Activated CD4-positive, alpha-beta T cell treated with anti-CD3 and anti-CD28 coated beads, Interleukin-2, amount 50 U/mL, for 48 hours (primary cell): ENCODE results near the gene UGT1A1.

Experiments
- DNase-seq, 2 experiments: peaks; one replicate each; pipeline ENCODE4 v3.0.0-alpha.2; 2020

UGT1A1 gene

DNA sequence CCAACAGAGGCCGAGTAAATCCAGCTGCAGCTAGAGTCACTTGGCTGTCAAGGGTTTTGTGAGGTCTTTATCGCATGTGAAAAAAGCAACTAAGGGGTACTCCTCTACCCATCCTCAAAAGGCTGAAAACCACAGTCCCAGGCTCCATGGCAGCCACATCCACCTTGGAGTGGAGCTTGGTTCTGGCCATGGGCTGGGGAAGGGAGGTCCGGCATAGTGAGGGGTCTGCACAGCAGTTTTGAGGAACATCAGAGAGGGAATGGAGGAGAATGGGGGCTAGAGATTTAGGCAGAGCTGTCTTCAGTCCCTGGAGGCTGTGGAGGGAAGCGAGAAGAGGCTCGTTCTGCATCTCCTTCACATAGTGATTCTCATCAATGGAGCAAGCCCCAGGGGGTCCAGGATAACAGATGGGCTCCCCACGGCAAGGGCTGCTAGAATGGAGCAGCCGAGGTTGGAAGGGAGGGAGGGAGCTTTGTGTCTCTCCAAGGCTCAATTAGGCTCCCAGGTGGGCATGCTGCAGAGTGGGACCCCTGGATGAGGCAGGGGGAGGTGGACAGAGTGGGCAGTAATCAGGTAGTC lies 39.1 kb downstream of the UGT1A1 start:
- no peak for DNase-seq

GRCh38 chr2:233799716-233800115 lies 39.6 kb downstream of the UGT1A1 start:
- no peak for DNase-seq

DNA sequence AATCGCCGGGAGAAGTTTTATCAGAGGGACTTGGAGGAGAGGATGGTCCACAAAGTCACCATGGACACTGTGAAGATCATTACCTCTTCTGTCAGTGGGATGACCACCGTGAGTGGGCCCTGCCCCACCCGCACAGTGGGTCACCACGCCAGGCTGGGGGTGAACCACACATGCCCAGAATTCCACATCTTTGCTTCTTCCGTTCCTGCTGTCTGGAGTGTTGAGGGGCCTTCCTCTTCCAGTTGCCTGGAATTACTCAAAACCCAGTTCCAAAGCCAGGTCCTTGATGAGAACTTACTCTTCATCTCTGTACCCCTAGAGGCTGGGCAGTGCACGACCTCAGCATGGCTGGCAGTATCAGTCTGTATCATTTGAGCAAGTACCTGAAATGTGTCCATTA lies 40.1 kb downstream of the UGT1A1 start:
- no peak for DNase-seq

DNA sequence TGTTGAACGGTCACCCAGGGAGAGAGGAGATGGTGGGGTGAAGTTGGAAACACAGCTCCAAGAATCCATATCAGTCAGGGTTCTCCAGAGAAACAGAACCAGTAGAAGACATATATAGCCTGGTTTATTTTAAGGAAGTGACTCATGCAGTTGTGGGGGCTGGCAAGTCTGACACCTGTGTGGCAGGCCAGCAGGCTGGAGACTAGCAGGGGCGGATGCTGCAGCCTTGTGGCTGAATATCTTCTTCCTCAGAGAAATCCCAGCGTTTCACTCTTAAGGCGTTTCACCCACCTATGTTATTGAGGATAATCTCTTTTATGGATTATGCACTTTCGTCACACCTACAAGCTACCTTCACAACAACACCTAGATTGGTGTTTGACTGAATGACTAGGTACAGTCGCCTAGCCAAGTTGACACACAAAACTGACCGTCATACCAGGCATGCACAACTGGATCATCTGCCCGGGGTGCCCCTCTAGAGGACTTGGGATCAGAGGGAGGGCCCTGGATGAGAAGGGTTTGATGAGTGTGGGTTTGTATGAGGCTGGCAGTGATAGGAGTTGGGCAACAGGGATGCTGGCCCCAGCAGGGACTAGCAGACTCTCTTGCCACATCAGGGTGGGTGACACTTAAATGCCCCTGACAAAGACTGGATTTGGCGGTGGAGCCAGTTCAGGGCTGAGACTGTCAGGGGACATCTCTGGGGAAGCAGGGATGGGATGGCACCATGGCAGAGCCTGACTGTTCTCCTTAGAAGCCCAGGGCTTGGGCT lies 41.5 kb downstream of the UGT1A1 start:
- DNase-seq, result no peak

GRCh38 chr2:233802132-233802815 lies 42.2 kb downstream of the UGT1A1 start:
- no peak for DNase-seq

DNA sequence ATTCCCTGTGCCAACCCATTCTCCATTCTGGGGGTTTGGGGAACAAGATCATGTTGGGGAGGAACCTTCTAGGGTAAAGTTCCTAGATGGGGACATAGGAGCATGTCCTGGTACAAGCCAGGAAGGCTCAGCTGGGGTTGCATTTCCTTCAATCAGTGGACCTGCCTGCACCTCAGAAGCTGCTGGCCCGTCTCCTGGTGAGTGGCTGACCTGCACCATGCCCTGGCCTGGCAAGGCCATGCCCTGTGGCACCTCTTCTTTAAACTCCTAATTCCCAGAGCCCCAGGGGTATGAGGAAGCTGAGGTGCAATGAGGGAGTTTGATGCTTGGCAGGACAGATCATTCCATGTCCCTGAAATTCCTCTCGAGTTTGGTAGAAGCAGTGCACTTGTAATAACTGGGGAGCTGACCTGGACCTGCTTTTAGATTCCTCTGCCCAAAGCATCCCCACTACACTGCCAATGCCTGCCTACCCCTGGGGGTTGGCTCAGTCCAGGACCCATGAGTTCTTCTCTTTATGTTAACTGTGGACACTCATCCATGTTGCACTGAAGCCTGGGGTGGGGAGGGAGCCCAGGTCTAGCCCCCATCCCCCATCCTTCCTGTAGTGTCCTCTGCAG lies 43.3 kb downstream of the UGT1A1 start:
- DNase-seq, result no peak

- DNase-seq, result no peak
Observed at GRCh38 chr2:233803994-233804393, 43.9 kb downstream of the UGT1A1 start.

DNA sequence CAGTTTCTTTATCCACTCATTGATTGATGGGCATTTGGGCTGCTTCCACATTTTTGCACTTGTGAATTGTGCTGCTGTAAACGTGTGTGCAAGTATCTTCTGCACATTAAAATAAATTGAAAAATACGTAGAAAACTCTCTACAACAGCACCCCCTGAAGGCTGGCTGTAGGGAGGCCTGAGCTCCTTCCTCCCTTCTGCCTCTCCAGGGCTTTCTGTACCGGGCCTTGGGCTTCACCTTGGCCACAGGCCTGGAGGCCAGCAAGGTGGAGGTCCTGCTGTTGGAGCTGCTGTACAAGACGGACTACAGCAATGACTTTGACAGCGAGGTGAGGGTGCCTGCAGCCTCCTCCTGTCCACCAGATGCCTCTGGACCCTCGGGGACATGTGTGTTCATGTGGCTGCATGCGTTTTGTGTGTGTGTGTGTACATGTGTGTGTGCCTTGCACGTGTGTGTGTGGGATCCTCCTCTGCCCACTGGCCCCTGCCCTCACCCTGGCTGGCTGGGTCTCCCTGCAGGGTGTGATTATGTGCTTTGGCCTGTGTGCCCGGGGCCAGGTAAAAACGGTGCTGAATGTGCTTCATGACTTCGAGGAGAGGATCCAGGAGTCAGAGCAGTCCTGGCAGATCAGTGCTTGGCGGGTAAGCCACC lies 47.3 kb downstream of the UGT1A1 start:
- DNase-seq, result no peak

DNA sequence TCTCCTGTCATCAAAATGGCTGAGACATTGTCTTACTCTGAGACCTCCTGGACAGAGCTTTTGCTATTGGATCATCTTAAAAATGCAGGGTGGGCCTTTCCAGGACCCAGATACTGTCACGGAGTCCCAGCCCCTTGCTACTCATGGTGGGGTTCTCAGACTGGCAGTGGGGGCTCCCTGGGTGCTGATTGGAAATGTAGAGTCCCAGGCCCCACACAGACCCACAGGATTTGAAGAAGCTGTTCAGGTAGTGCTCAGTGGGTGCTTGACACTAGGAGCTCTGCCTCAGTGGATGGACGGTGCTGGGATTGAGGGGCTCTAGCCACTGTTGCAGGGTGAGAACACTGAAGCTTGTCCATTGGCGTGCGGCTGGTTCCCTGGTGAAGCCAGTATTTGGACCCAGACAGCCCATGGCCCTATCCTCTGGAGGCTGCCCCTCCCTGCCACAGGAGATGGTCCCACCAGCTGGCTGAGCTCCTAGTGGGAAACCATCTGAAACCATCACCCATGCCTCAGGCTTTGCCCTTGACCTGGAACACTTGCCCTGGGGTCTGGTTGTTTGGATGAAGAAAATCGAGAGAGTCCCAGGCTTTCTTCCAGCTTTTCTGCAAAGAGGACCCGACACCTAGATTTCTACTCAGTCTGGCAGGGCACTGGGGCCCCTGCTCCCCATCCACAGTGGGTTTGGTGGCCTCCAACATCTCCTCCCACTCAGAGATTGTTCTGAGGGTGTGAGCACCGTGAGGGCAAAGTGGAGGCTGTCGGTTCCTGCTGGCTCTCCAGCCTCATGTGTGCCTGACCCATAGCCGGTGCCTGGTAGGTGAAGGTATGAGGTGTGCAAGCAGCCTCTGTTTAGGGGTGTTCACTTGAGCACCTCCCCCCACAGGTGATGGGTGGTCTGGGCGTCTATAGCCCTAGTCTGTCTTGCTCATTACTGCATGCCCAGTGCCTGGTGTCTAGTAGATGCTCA lies 48.2 kb downstream of the UGT1A1 start:
- DNase-seq, result no peak

- no peak for DNase-seq
Observed at GRCh38 chr2:233810385-233810784, 50.3 kb downstream of the UGT1A1 start.

DNA sequence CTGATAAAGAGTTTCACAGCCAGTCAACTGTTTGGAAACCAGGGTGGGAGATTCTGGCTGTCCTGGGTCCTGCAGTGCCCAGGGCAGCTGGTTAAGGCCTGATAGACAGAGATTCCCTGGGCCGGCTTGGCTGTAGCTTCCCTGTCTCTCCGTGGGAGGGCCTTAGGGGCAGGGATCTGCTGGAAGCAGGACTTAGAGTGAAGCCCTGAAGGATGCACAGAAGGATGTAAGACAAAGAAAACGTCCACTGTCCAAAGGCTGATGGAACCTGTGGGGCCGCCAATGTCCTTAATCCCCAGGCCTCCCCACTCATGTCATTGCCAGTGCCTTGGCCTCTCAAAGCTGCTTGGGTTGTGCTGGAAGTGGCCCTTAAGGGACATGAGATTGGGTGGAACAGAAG lies 51.0 kb downstream of the UGT1A1 start:
- no peak for DNase-seq

GRCh38 chr2:233811732-233812131 lies 51.7 kb downstream of the UGT1A1 start:
- DNase-seq, result no peak

DNA sequence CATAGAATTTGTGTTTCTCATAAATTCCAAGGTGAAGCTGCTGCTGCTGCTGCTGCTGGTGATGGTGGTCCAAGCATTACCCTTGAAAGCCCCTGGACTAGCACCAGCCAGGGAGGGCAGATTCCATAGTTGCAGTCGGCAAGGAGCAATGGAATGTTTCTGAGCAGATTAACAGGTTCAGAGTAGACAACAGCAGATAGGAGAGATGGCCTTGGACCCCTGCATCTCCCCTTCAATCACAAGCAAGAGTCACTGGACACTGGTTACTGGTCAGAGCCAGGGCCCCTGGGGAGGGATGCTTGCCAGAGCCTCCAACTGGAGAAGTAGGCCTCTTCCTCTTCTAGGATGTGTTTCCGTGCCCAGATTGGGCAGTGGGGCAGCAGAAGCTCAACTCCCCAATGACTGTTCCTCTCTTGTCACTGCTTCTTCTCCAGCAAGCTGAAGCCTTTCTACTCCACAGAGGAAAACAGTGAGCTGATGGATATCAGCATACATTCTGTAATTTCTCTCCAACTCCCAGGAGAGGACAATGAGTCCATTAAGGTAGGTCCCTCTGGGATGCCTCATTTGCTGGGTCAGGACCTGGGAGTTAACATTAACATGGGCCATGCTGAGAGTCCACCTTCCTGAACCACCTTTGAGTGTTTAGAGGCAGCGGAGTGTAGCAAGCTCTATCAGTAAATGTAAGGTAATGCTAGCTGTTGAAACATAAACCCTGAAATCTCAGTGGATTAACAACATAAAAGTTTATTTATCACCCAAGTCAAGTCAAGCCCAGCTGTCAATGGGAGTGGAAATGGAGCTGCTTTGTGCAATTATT lies 53.4 kb downstream of the UGT1A1 start:
- no peak for DNase-seq

DNA sequence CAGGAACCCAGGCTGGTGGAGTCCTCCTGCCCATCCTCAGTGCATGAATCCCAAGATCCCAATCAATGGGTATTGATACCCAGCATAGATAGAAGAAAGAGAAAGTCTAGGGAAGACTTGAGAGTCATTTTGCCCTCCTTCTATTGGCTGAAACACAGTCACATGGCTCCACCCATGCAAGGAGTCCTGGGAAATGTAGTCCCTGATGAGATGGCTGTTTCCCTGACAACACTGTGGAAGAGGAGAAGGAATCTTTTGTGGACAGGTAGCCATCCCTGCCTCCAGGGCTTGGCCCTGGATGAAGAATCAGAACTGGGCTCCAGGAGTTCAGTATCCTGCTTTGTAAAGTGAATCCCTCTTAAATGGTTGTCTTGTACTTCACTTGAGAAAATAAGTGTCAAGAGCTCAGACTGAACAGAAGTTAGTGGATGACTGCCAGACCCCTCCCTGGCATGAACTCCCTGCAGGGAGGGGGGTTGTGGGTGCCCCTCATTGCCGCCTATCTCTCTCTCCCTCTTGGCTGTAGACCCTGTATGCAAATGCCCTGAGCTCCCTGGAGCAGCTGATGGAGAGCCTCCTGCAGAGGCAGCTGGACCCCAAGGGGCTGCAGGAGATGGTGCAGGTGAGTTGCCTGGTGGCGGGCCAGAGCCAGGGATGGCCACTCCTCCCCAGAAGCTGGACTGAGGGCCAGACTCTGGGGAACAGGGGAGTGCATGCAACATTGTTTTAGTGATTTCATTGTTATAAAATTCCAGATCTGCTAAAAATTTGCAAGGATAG lies 54.2 kb downstream of the UGT1A1 start:
- DNase-seq, result no peak

GRCh38 chr2:233815861-233816260 lies 55.8 kb downstream of the UGT1A1 start:
- no peak for DNase-seq

GRCh38 chr2:233816334-233816733 lies 56.3 kb downstream of the UGT1A1 start:
- no peak for DNase-seq

DNA sequence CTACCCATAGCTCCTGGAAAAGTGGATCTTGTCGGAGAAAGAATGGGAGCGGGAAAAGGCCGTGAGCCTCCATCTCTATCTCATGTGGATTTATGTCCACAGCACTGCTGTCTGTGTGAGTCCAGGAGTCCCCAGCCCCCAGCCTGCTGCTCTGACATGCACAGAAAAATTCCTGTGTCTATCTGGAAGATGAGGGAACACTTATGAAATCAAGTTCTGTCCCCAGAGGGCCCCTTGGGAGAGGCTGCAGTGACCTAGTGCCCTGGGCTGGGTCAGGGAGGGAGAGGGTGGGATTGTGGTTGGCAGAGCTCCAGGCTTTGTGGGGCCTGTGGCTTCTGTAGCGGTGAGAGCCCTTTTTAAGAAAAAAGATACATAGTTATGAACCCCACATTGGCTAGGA lies 56.7 kb downstream of the UGT1A1 start:
- DNase-seq, result no peak

GRCh38 chr2:233817361-233817911 lies 57.4 kb downstream of the UGT1A1 start:
- DNase-seq, result no peak

GRCh38 chr2:233817995-233818638 lies 58.0 kb downstream of the UGT1A1 start:
- no peak for DNase-seq
